Activated CD4-positive, alpha-beta T cell treated with anti-CD3 and anti-CD28 coated beads, Interleukin-2, amount 10 ng/mL, durations not matched to agents 7 days and 5 days (primary cell): ENCODE data around the gene PITPNC1. TPM values are rescaled to one million over a fixed set of nuclear protein-coding genes. Genes with fewer than 3 reads are reported as not detected.
"Not testable (repeated sequence)": the region's sequence is repeated elsewhere in the genome, so short reads cannot be mapped to it uniquely, and the experiment has no call there.

ENCODE experiments used
- CTCF ChIA-PET: fragments of 350-600 bp; sonication (Branson Sonifier 250); formaldehyde crosslinking; loops from one replicate; lab custom pipeline; 2021; ENCODE audit warnings: antibody characterized with exemption; lab: Charles Lee
- POLR2A ChIA-PET: fragments of 350-600 bp; sonication (Branson Sonifier 250); formaldehyde crosslinking; loops from one replicate; lab custom pipeline; 2021; ENCODE audit warnings: antibody characterized with exemption; lab: Charles Lee
- DNase-seq: peaks from one replicate; pipeline ENCODE4 v3.0.0-alpha.2; 2020
- H3K27ac Mint-ChIP-seq: one replicate; pipeline ENCODE4 v1.8.0; 2021; ENCODE audit warnings: mild to moderate bottlenecking, moderate library complexity, mixed read lengths
- H3K27me3 Mint-ChIP-seq: one replicate; pipeline ENCODE4 v1.8.0; 2021; ENCODE audit warnings: mixed read lengths
- H3K36me3 Mint-ChIP-seq: one replicate; pipeline ENCODE4 v1.8.0; 2021; ENCODE audit warnings: low read depth, mixed read lengths
- H3K4me1 Mint-ChIP-seq: one replicate; pipeline ENCODE4 v1.8.0; 2021; ENCODE audit warnings: mixed read lengths
- H3K4me3 Mint-ChIP-seq: one replicate; pipeline ENCODE4 v1.8.0; 2021; ENCODE audit warnings: mild to moderate bottlenecking, moderate library complexity, mixed read lengths
- H3K9me3 Mint-ChIP-seq: one replicate; pipeline ENCODE4 v1.8.0; 2021; ENCODE audit warnings: mixed read lengths
- total RNA-seq, 2 experiments: library from RNA; stranded (reverse); gene quantifications; one replicate each; pipeline ENCODE4 v1.2.3, GENCODE V29; 2021

The PITPNC1 gene
- total RNA-seq, 2 experiments from 2014 or later, result 57.0 to 67.1 TPM

- Mint-ChIP-seq H3K27ac (no peak overlapping the region), H3K4me1 (peaks cover 23% of the 10 kb centered on the region), H3K36me3 (peaks cover 20% of the 10 kb centered on the region), H3K27me3 (no peaks in the 10 kb centered on the region), H3K4me3 (no peak overlapping the region), H3K9me3 (peaks cover 9% of the 10 kb centered on the region)
- ChIA-PET CTCF (no interaction called here), POLR2A (no interaction called here)
- no peak for DNase-seq
Measured at GRCh38 chr17:67503184-67503583, 126.1 kb downstream of the PITPNC1 start.

GRCh38 chr17:67503739-67504138 is 126.7 kb downstream of the PITPNC1 start:
- Mint-ChIP-seq H3K36me3 (peaks cover 23% of the 10 kb centered on the region), H3K4me3 (no peak overlapping the region), H3K4me1 (peaks cover 26% of the 10 kb centered on the region), H3K27ac (no peak overlapping the region), H3K27me3 (no peaks in the 10 kb centered on the region), H3K9me3 (peaks cover 13% of the 10 kb centered on the region)
- ChIA-PET POLR2A (no interaction called here), CTCF (no interaction called here)
- no peak for DNase-seq

GRCh38 chr17:67504182-67504581 is 127.1 kb downstream of the PITPNC1 start:
- peaks cover 13% of the 10 kb centered on the region for H3K9me3 Mint-ChIP-seq
- H3K4me3 Mint-ChIP-seq, result no peak overlapping the region
- CTCF ChIA-PET, result no interaction called here
- H3K4me1 Mint-ChIP-seq, result peaks cover 26% of the 10 kb centered on the region
- H3K27ac Mint-ChIP-seq, result no peak overlapping the region
- DNase-seq, result no peak
- no peaks in the 10 kb centered on the region for H3K27me3 Mint-ChIP-seq
- POLR2A ChIA-PET, result no interaction called here
- peaks cover 23% of the 10 kb centered on the region for H3K36me3 Mint-ChIP-seq

- Mint-ChIP-seq H3K4me1 (peaks cover 21% of the 10 kb centered on the region), H3K27ac (no peak overlapping the region), H3K4me3 (no peak overlapping the region), H3K36me3 (peaks cover 22% of the 10 kb centered on the region), H3K27me3 (no peaks in the 10 kb centered on the region), H3K9me3 (peaks cover 13% of the 10 kb centered on the region)
- DNase-seq, result no peak
- ChIA-PET CTCF (no interaction called here), POLR2A (no interaction called here)
Measured at GRCh38 chr17:67506966-67507365, 129.9 kb downstream of the PITPNC1 start.

- H3K27ac Mint-ChIP-seq, result no peak overlapping the region
- ChIA-PET CTCF (no interaction called here), POLR2A (no interaction called here)
- peaks cover 5% of the 10 kb centered on the region for H3K4me1 Mint-ChIP-seq
- DNase-seq, result no peak
- peaks cover 13% of the 10 kb centered on the region for H3K9me3 Mint-ChIP-seq
- no peaks in the 10 kb centered on the region for H3K27me3 Mint-ChIP-seq
- H3K4me3 Mint-ChIP-seq, result no peak overlapping the region
- H3K36me3 Mint-ChIP-seq, result peaks cover 16% of the 10 kb centered on the region
Measured at GRCh38 chr17:67509390-67510287, 132.6 kb downstream of the PITPNC1 start.

- Mint-ChIP-seq H3K4me3 (no peak overlapping the region), H3K36me3 (peaks cover 14% of the 10 kb centered on the region), H3K4me1 (peaks cover 2% of the 10 kb centered on the region), H3K27me3 (no peaks in the 10 kb centered on the region), H3K9me3 (peaks cover 13% of the 10 kb centered on the region), H3K27ac (no peak overlapping the region)
- ChIA-PET POLR2A (no interaction called here), CTCF (no interaction called here)
- no peak for DNase-seq
Measured at GRCh38 chr17:67511012-67511411, 133.9 kb downstream of the PITPNC1 start.

- Mint-ChIP-seq H3K27me3 (no peaks in the 10 kb centered on the region), H3K27ac (no peak overlapping the region), H3K4me1 (peaks cover 2% of the 10 kb centered on the region), H3K9me3 (peaks cover 13% of the 10 kb centered on the region), H3K36me3 (peaks cover 13% of the 10 kb centered on the region), H3K4me3 (no peak overlapping the region)
- ChIA-PET POLR2A (no interaction called here), CTCF (interaction anchor here (0.6 to 2.6 kb wide), 2 partner anchors 36 to 449 kb away, joined by 4 to 6 read pairs; no protein-coding TSS in a partner anchor)
- DNase-seq, result no peak
Measured at GRCh38 chr17:67511804-67512203, 134.7 kb downstream of the PITPNC1 start.

- ChIA-PET CTCF (no interaction called here), POLR2A (no interaction called here)
- DNase-seq, result no peak
- H3K9me3 Mint-ChIP-seq, result no peaks in the 10 kb centered on the region
- no peak overlapping the region for H3K4me3 Mint-ChIP-seq
- peaks cover 17% of the 10 kb centered on the region for H3K4me1 Mint-ChIP-seq
- peaks cover 10% of the 10 kb centered on the region for H3K36me3 Mint-ChIP-seq
- H3K27ac Mint-ChIP-seq, result no peak overlapping the region
- H3K27me3 Mint-ChIP-seq, result no peaks in the 10 kb centered on the region
Measured at GRCh38 chr17:67514998-67515397, 137.9 kb downstream of the PITPNC1 start.

GRCh38 chr17:67515490-67516083 is 138.5 kb downstream of the PITPNC1 start:
- no peak for DNase-seq
- ChIA-PET POLR2A (no interaction called here), CTCF (interaction anchor here (1.2 kb wide), 1 partner anchor 11 kb away, joined by 3 read pairs; no protein-coding TSS in a partner anchor)
- Mint-ChIP-seq H3K27ac (no peak overlapping the region), H3K4me1 (peaks cover 23% of the 10 kb centered on the region), H3K9me3 (no peaks in the 10 kb centered on the region), H3K4me3 (no peak overlapping the region), H3K27me3 (no peaks in the 10 kb centered on the region), H3K36me3 (peaks cover 10% of the 10 kb centered on the region)

- H3K4me3 Mint-ChIP-seq, POLR2A ChIA-PET, H3K27me3 Mint-ChIP-seq, H3K9me3 Mint-ChIP-seq, H3K27ac Mint-ChIP-seq, DNase-seq: not testable (repeated sequence)
- Mint-ChIP-seq H3K36me3 (peaks cover 10% of the 10 kb centered on the region), H3K4me1 (peaks cover 28% of the 10 kb centered on the region)
- CTCF ChIA-PET, result interaction anchor here (0.5 to 1.2 kb wide), 2 partner anchors 10 to 44 kb away, joined by 3 read pairs; no protein-coding TSS in a partner anchor
Measured at GRCh38 chr17:67516571-67516970, 139.5 kb downstream of the PITPNC1 start.

- no peak overlapping the region for H3K4me3 Mint-ChIP-seq
- no peaks in the 10 kb centered on the region for H3K27me3 Mint-ChIP-seq
- DNase-seq, result no peak
- H3K4me1 Mint-ChIP-seq, result peaks cover 28% of the 10 kb centered on the region
- CTCF ChIA-PET, result no interaction called here
- peaks cover 10% of the 10 kb centered on the region for H3K36me3 Mint-ChIP-seq
- no peak overlapping the region for H3K27ac Mint-ChIP-seq
- POLR2A ChIA-PET, result no interaction called here
- H3K9me3 Mint-ChIP-seq, result no peaks in the 10 kb centered on the region
Measured at GRCh38 chr17:67517325-67517724, 140.2 kb downstream of the PITPNC1 start.

GRCh38 chr17:67518876-67519275 is 141.8 kb downstream of the PITPNC1 start:
- Mint-ChIP-seq H3K27me3 (no peaks in the 10 kb centered on the region), H3K4me1 (peaks cover 28% of the 10 kb centered on the region), H3K36me3 (peaks cover 10% of the 10 kb centered on the region), H3K4me3 (no peak overlapping the region), H3K27ac (no peak overlapping the region), H3K9me3 (no peaks in the 10 kb centered on the region)
- ChIA-PET POLR2A (no interaction called here), CTCF (no interaction called here)
- DNase-seq, result no peak

GRCh38 chr17:67519801-67520251 is 142.7 kb downstream of the PITPNC1 start:
- no peaks in the 10 kb centered on the region for H3K27me3 Mint-ChIP-seq
- H3K9me3 Mint-ChIP-seq, result no peaks in the 10 kb centered on the region
- CTCF ChIA-PET, result no interaction called here
- POLR2A ChIA-PET, result no interaction called here
- peaks cover 28% of the 10 kb centered on the region for H3K4me1 Mint-ChIP-seq
- H3K4me3 Mint-ChIP-seq, result no peak overlapping the region
- no peak overlapping the region for H3K27ac Mint-ChIP-seq
- DNase-seq, result no peak
- peaks cover 10% of the 10 kb centered on the region for H3K36me3 Mint-ChIP-seq
